Sigmoid colon (tissue), 7 donors: ENCODE results near the gene SPATA3. TPM values are rescaled to one million over a fixed set of nuclear protein-coding genes. Genes with fewer than 3 reads are reported as not detected.

Source experiments
- DNase-seq: peaks from one replicate; pipeline ENCODE4 v3.0.0-alpha.2; 2019
- H3K27ac ChIP-seq, 4 donors: fragments of 200-600 bp; sonication (generic); one replicate each; pipeline ENCODE4 v1.5.1; 2016 to 2019; ENCODE audit warnings: mild to moderate bottlenecking in 1 of 4
- H3K27me3 ChIP-seq, 3 donors: fragments of 200-600 bp; sonication (generic); one replicate each; pipeline ENCODE4 v1.5.1; 2019; ENCODE audit warnings: mild to moderate bottlenecking in 1 of 3
- H3K36me3 ChIP-seq, 4 donors: fragments of 200-600 bp; sonication (generic); one replicate each; pipeline ENCODE4 v1.5.1; 2016 to 2019
- H3K4me1 ChIP-seq, 4 donors: fragments of 200-600 bp; sonication (generic); one replicate each; pipeline ENCODE4 v1.5.1; 2017 to 2019
- H3K4me3 ChIP-seq, 4 donors: fragments of 200-600 bp; sonication (generic); one replicate each; pipeline ENCODE4 v1.5.1; 2017 to 2019; ENCODE audit warnings: mild to moderate bottlenecking in 2 of 4, moderate library complexity in 1 of 4
- H3K9me3 ChIP-seq, 4 donors: fragments of 200-600 bp in 3 of 4; sonication (generic) in 3 of 4; one replicate each; pipeline versions ENCODE4 v1.5.1 to v1.6.1; 2013 to 2019
- EP300 ChIP-seq, 4 donors: sonication (generic); formaldehyde crosslinking; IDR thresholded peaks; one replicate each; pipeline ENCODE4 v1.6.1; 2017; ENCODE audit warnings: antibody characterized with exemption in 4 of 4
- POLR2A ChIP-seq, 2 donors: fragments of 450-650 bp; IDR thresholded peaks; one replicate each; pipeline ENCODE4 v1.6.1; 2016; ENCODE audit warnings: antibody characterized with exemption in 2 of 2, mild to moderate bottlenecking in 2 of 2, moderate library complexity in 2 of 2
- POLR2AphosphoS5 ChIP-seq, 4 donors: sonication (generic); formaldehyde crosslinking; IDR thresholded peaks; one replicate each; pipeline ENCODE4 v1.6.1; 2017; ENCODE audit warnings: antibody characterized with exemption in 4 of 4
- WGBS, 2 donors: extraction: QIAGEN DNeasy Blood & Tissue Kit; methylation state at CpG; one replicate each; pipeline ENCODE4 v1.1.7; 2013; 5-methylcytosine and 5-hydroxymethylcytosine counted together
- intact Hi-C: fragments of 100-400 bp; cut with DNase I; formaldehyde crosslinking; loops from one replicate; pipeline ENCODE4 v1.15.1; 2023
- polyA plus RNA-seq, 3 donors: library from polyadenylated mRNA; stranded (reverse); fragments of 200-250 nt; gene quantifications; one replicate each; pipeline ENCODE4 v1.2.3, GENCODE V29; 2013
- total RNA-seq, 4 donors: library from RNA; depleted of rRNA; stranded (reverse); fragments of >200 nt; gene quantifications; one replicate each; pipeline ENCODE4 v1.1.0, GENCODE V29; 2016
- TF ChIP-seq, protein P1 (sequence below), 4 experiments: fragments of 450-650 bp in 3 of 4; fragments of 200-600 bp in 1 of 4; IDR thresholded peaks; one replicate each; pipeline ENCODE4 v1.5.1; 2016 to 2019; ENCODE audit warnings: antibody characterized with exemption in 4 of 4, mild to moderate bottlenecking in 3 of 4, moderate library complexity in 2 of 4
- donor health status: healthy with polysubstance abuse.
- donor health status: Bipolar disorder and iron deficiency.
- donor health status: healthy.

SPATA3 gene
- total and polyA plus RNA-seq, 7 donors = not detected

DNA sequence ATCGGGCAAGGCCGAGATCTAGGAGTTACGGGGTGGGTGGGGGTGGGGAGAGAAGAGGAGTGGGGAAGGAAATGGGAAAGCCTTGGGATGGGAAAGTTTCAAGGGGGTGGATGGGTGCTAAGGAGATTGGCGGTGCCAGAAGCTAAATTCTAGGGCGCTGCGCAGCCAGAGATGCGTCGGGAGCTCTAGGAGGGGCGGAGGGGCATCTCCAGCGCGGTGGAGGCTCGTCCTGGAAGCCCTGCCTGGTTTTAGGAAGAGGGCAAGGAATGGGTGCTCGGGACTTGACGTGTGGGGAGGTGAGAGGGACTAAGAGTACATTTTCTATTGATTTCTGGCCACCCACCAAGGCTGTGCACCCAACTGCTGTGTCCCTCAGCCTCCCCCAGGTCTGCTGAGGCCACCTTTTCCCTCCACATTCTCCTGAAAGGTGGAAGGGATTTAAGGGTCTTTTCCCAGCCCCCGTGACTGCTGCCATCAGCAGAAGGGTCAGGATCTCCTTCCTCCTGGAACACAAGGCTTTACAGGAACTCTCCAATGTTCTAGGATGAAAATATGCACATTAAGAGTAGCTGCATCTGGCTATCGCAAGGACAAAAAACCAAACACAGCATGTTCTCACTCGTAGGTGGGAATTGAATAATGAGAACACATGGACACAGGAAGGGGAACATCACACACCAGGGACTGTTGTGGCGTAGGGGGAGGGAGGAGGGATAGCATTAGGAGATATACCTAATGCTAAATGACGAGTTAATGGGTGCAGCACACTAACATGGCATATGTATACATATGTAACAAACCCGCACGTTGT lies 42.8 kb downstream of the SPATA3 start:
- H3K36me3 ChIP-seq = no peaks in the 10 kb centered on the region
- peak overlapping the region in 1 of 4 donors; percentile 33 for H3K4me3 ChIP-seq
- peaks cover 24 to 68% (median 32%) of the 10 kb centered on the region in 3 donors for H3K27me3 ChIP-seq
- intact Hi-C loops = no loop called here
- H3K9me3 ChIP-seq = no peaks in the 10 kb centered on the region
- TF ChIP-seq, protein P1, sequence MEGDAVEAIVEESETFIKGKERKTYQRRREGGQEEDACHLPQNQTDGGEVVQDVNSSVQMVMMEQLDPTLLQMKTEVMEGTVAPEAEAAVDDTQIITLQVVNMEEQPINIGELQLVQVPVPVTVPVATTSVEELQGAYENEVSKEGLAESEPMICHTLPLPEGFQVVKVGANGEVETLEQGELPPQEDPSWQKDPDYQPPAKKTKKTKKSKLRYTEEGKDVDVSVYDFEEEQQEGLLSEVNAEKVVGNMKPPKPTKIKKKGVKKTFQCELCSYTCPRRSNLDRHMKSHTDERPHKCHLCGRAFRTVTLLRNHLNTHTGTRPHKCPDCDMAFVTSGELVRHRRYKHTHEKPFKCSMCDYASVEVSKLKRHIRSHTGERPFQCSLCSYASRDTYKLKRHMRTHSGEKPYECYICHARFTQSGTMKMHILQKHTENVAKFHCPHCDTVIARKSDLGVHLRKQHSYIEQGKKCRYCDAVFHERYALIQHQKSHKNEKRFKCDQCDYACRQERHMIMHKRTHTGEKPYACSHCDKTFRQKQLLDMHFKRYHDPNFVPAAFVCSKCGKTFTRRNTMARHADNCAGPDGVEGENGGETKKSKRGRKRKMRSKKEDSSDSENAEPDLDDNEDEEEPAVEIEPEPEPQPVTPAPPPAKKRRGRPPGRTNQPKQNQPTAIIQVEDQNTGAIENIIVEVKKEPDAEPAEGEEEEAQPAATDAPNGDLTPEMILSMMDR (IDR thresholded peaks at IDR 0.05) = no peak
- TF ChIP-seq POLR2AphosphoS5 (IDR thresholded peaks at IDR 0.05) = no peak
- no peak for TF ChIP-seq POLR2A (IDR thresholded peaks at IDR 0.05)
- no peak for TF ChIP-seq EP300 (IDR thresholded peaks at IDR 0.05)
- 25 to 33% methylated on average over 21 of the region's 21 CpGs for WGBS, 2 donors
- peaks cover 0 to 13% (median 8%) of the 10 kb centered on the region in 4 donors for H3K4me1 ChIP-seq
- no peak overlapping the region for H3K27ac ChIP-seq
- no peak for DNase-seq

DNA sequence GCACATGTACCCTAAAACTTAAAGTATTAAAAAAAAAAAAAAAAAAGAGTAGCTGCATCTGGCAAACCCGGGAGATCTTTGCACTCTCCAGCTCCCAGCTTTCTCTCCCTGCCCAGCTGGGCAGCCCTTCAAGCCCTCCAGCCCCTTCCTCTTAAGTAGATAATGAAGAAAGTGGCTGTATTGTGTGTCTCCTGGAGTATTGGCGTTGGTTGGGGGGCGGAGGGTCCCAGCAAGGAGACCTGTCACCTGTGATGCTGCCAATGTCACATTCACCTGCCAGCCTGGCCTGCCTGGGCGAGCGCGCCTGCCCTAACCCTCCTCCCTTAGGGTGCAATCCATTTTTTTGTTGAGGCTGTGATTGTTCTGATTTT lies 43.4 kb downstream of the SPATA3 start:
- H3K27me3 ChIP-seq = peaks cover 24 to 68% (median 32%) of the 10 kb centered on the region in 3 donors

DNA sequence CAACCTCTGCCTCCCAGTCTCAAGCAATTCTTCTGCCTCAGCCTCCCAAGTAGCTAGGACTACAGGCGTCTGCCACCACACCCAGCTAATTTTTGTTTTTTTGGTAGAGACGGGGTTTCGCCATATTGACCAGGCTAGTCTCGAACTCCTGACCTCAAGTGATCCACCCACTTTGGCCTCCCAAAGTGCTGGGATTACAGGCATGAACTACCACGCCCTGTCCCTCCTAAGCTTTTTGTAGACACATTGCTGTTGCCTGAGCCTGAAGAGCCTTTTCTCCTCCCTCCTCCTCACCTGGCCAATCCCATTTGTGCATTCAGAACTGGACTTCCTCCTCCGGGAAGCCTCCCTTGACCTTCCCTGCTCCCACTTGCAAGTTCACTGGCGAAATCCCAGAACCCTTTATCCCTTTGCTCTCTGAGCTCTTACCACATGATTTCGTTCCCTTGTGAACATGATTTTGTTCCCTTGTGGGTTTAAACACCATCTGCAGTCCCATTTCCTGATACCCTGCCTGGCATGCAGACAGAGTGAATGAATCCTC lies 44.0 kb downstream of the SPATA3 start:
- peaks cover 24 to 66% (median 32%) of the 10 kb centered on the region in 3 donors for H3K27me3 ChIP-seq

More for the DNA sequence above, 43.4 kb downstream of the SPATA3 start:
- Histone ChIP-seq H3K36me3 (no peaks in the 10 kb centered on the region), H3K9me3 (no peaks in the 10 kb centered on the region), H3K27ac (no peak overlapping the region), H3K4me1 (peaks cover 0 to 13% (median 8%) of the 10 kb centered on the region in 4 donors), H3K4me3 (no peak overlapping the region)
- 84 to 88% methylated on average over 6 of the region's 6 CpGs for WGBS, 2 donors
- DNase-seq = no peak
- TF ChIP-seq POLR2AphosphoS5 (IDR thresholded peaks at IDR 0.05) (no peak), POLR2A (IDR thresholded peaks at IDR 0.05) (no peak), EP300 (IDR thresholded peaks at IDR 0.05) (no peak)
- TF ChIP-seq, protein P1 (IDR thresholded peaks at IDR 0.05) = no peak
- intact Hi-C loops = no loop called here

DNA sequence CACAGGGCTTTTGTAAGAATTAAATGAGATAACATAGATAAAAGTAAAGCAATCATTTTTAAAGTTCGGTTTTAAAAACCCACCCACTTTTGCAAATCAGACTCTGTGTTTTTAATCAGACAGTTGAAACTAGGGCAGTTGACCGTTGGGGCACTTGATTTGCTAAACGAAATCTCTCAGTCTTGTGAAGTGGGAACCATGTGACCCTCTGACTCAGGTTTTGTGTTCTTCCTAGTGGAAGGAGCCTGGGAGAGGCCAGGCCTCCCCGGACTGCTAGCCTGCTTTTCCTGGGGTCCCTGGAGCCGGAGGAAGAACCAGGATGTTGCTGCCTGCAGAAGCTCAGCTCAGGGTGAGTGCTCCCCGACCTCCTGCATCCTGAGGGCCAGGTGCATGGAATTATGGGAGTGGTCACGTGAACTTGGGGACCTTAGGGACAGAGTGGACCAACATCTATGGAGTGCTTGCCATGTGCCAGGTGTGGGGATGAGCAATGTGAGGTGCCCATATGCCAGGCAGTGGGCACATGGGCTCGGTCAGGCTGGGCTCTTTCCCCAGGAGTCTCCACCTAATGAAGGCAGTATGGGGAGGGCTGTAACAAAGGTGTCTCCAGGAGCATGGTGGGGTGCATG lies 45.3 kb downstream of the SPATA3 start:
- intact Hi-C loops = no loop called here
- H3K4me1 ChIP-seq = peaks cover 0 to 13% (median 8%) of the 10 kb centered on the region in 4 donors
- no peak overlapping the region for H3K27ac ChIP-seq

More for the DNA sequence above, 44.0 kb downstream of the SPATA3 start:
- Histone ChIP-seq H3K9me3 (no peaks in the 10 kb centered on the region), H3K36me3 (no peaks in the 10 kb centered on the region), H3K4me1 (peaks cover 0 to 13% (median 8%) of the 10 kb centered on the region in 4 donors), H3K4me3 (no peak overlapping the region), H3K27ac (no peak overlapping the region)
- 59 to 74% methylated on average over 8 of the region's 8 CpGs for WGBS, 2 donors
- no peak for DNase-seq
- intact Hi-C loops = no loop called here
- TF ChIP-seq, protein P1 (IDR thresholded peaks at IDR 0.05) = no peak
- TF ChIP-seq POLR2A (IDR thresholded peaks at IDR 0.05) (no peak), EP300 (IDR thresholded peaks at IDR 0.05) (no peak), POLR2AphosphoS5 (IDR thresholded peaks at IDR 0.05) (no peak)

More for the DNA sequence above, 45.3 kb downstream of the SPATA3 start:
- no peaks in the 10 kb centered on the region for H3K9me3 ChIP-seq
- WGBS, 2 donors = 75 to 83% methylated on average over 8 of the region's 8 CpGs
- peaks cover 23 to 53% (median 24%) of the 10 kb centered on the region in 3 donors for H3K27me3 ChIP-seq
- H3K36me3 ChIP-seq = no peaks in the 10 kb centered on the region
- no peak overlapping the region for H3K4me3 ChIP-seq
- TF ChIP-seq, protein P1 (IDR thresholded peaks at IDR 0.05) = no peak
- TF ChIP-seq POLR2AphosphoS5 (IDR thresholded peaks at IDR 0.05) = no peak
- TF ChIP-seq EP300 (IDR thresholded peaks at IDR 0.05) = no peak
- TF ChIP-seq POLR2A (IDR thresholded peaks at IDR 0.05) = no peak
- DNase-seq = no peak
